ENCODE measurements around the gene C4orf50. TPM values are rescaled to one million over a fixed set of nuclear protein-coding genes. Genes with fewer than 3 reads are reported as not detected.

Gene C4orf50
- polyA plus RNA-seq, 1 donor from 2014 or later: 1.6 TPM

GRCh38 chr4:6024313-6024960 is 6.2 kb upstream of the C4orf50 start:
- H2AFZ ChIP-seq (ENCODE audit: low read depth, low read length): no peak overlapping the region

GRCh38 chr4:6023731-6024130 is 5.5 kb upstream of the C4orf50 start:
- no peaks in the 10 kb centered on the region for H4K20me1 ChIP-seq (ENCODE audit: insufficient read depth)
- no peak overlapping the region for H3K4me2 ChIP-seq (ENCODE audit: low read length)
- no peak overlapping the region for H3K9ac ChIP-seq (ENCODE audit: low read length)
- no peak overlapping the region for H2AFZ ChIP-seq (ENCODE audit: low read depth, low read length)
- no peaks in the 10 kb centered on the region for H3K36me3 ChIP-seq (ENCODE audit: insufficient read depth, low read length)
- H3K4me3 ChIP-seq (ENCODE audit: low read length): no peak overlapping the region
- H3K27ac ChIP-seq (ENCODE audit: low read length): no peak overlapping the region
- H3F3A ChIP-seq (ENCODE audit: insufficient read depth, low read length, poor library complexity, severe bottlenecking): no peaks in the 10 kb centered on the region
- no peaks in the 10 kb centered on the region for H3K79me2 ChIP-seq (replicated peaks; ENCODE audit: insufficient read depth, low read length)
- no peaks in the 10 kb centered on the region for H3K9me2 ChIP-seq (ENCODE audit: insufficient read depth, low read length)
- no peaks in the 10 kb centered on the region for H3K27me3 ChIP-seq (ENCODE audit: insufficient read depth, low read depth, low read length)
- no peaks in the 10 kb centered on the region for H3K9me3 ChIP-seq (ENCODE audit: low read length)
- TF ChIP-seq MXI1 (conservative IDR thresholded peaks at IDR 0.05; ENCODE audit: poor library complexity, severe bottlenecking) (no peak), TAF1 (IDR thresholded peaks at IDR 0.05; ENCODE audit: low read depth) (no peak), EP300 (conservative IDR thresholded peaks at IDR 0.05; ENCODE audit: poor library complexity, severe bottlenecking) (no peak), SMC3 (conservative IDR thresholded peaks at IDR 0.05; ENCODE audit: poor library complexity) (no peak)

More at GRCh38 chr4:6024313-6024960, 6.2 kb upstream of the C4orf50 start:
- Histone ChIP-seq H3K27ac (ENCODE audit: low read length) (no peak overlapping the region), H3K9me3 (ENCODE audit: low read length) (no peaks in the 10 kb centered on the region), H4K20me1 (ENCODE audit: insufficient read depth) (no peaks in the 10 kb centered on the region), H3K9ac (ENCODE audit: low read length) (no peak overlapping the region), H3K9me2 (ENCODE audit: insufficient read depth, low read length) (no peaks in the 10 kb centered on the region), H3F3A (ENCODE audit: insufficient read depth, low read length, poor library complexity, severe bottlenecking) (no peaks in the 10 kb centered on the region), H3K4me2 (ENCODE audit: low read length) (no peak overlapping the region), H3K36me3 (ENCODE audit: insufficient read depth, low read length) (no peaks in the 10 kb centered on the region), H3K4me3 (ENCODE audit: low read length) (no peak overlapping the region), H3K79me2 (replicated peaks; ENCODE audit: insufficient read depth, low read length) (no peaks in the 10 kb centered on the region), H3K27me3 (ENCODE audit: insufficient read depth, low read depth, low read length) (no peaks in the 10 kb centered on the region)
- no peak for TF ChIP-seq TAF1 (IDR thresholded peaks at IDR 0.05; ENCODE audit: low read depth)
- TF ChIP-seq RAD21 (conservative IDR thresholded peaks at IDR 0.05): no peak
- no peak for TF ChIP-seq MXI1 (conservative IDR thresholded peaks at IDR 0.05; ENCODE audit: poor library complexity, severe bottlenecking)
- TF ChIP-seq, protein P1, sequence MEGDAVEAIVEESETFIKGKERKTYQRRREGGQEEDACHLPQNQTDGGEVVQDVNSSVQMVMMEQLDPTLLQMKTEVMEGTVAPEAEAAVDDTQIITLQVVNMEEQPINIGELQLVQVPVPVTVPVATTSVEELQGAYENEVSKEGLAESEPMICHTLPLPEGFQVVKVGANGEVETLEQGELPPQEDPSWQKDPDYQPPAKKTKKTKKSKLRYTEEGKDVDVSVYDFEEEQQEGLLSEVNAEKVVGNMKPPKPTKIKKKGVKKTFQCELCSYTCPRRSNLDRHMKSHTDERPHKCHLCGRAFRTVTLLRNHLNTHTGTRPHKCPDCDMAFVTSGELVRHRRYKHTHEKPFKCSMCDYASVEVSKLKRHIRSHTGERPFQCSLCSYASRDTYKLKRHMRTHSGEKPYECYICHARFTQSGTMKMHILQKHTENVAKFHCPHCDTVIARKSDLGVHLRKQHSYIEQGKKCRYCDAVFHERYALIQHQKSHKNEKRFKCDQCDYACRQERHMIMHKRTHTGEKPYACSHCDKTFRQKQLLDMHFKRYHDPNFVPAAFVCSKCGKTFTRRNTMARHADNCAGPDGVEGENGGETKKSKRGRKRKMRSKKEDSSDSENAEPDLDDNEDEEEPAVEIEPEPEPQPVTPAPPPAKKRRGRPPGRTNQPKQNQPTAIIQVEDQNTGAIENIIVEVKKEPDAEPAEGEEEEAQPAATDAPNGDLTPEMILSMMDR (IDR thresholded peaks at IDR 0.05; ENCODE audit: poor library complexity, severe bottlenecking): no peak
- no peak for TF ChIP-seq EZH2 (IDR thresholded peaks at IDR 0.05; ENCODE audit: borderline replicate concordance, insufficient read depth, low read length, poor library complexity, severe bottlenecking)
- TF ChIP-seq POLR2AphosphoS5 (IDR thresholded peaks at IDR 0.05): no peak
- TF ChIP-seq SMC3 (conservative IDR thresholded peaks at IDR 0.05; ENCODE audit: poor library complexity): no peak

DNA sequence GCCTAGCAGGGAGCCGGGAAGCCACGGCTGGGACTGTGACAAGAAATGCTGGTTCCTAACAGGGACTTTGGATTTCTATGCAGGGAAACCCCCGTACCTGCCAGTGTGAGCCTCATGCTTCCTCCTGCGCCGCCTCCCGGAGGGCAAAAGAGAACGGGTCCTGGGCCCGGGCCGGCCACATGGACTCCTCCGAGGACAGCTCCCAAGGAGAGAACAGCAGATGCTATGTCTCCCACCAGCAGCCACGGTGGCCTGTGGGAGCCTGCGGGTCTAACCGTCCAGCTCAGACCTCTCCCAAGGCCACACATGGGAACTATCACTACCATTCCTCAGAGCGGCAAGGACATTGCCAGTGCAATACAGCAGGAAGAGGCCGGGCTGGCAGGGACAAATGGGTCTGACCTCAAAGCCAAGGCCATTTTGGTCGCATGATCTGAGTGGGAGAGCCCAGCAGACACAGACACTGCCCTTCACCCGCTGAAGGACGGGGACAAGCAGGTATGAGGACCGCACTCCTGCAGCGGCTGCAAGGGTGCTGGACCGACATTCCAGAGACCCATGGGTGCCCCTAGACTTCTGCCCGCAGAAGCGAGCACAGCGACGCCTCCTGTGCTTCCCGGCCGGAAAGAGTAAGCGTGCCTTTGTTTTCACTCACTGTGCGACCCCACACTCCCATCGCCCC is 4.5 kb upstream of the C4orf50 start:
- no peak overlapping the region for H3K9ac ChIP-seq (ENCODE audit: low read length)
- H3K27ac ChIP-seq (ENCODE audit: low read length): no peak overlapping the region
- no peaks in the 10 kb centered on the region for H3K9me2 ChIP-seq (ENCODE audit: insufficient read depth, low read length)
- no peaks in the 10 kb centered on the region for H3K27me3 ChIP-seq (ENCODE audit: insufficient read depth, low read depth, low read length)
- no peaks in the 10 kb centered on the region for H3K36me3 ChIP-seq (ENCODE audit: insufficient read depth, low read length)
- TF ChIP-seq EZH2 (IDR thresholded peaks at IDR 0.05; ENCODE audit: borderline replicate concordance, insufficient read depth, low read length, poor library complexity, severe bottlenecking) (no peak), EP300 (conservative IDR thresholded peaks at IDR 0.05; ENCODE audit: poor library complexity, severe bottlenecking) (no peak), RAD21 (conservative IDR thresholded peaks at IDR 0.05) (no peak), MXI1 (conservative IDR thresholded peaks at IDR 0.05; ENCODE audit: poor library complexity, severe bottlenecking) (no peak), POLR2AphosphoS5 (IDR thresholded peaks at IDR 0.05) (no peak), SMC3 (conservative IDR thresholded peaks at IDR 0.05; ENCODE audit: poor library complexity) (no peak), TAF1 (IDR thresholded peaks at IDR 0.05; ENCODE audit: low read depth) (no peak)
- TF ChIP-seq, protein P2, sequence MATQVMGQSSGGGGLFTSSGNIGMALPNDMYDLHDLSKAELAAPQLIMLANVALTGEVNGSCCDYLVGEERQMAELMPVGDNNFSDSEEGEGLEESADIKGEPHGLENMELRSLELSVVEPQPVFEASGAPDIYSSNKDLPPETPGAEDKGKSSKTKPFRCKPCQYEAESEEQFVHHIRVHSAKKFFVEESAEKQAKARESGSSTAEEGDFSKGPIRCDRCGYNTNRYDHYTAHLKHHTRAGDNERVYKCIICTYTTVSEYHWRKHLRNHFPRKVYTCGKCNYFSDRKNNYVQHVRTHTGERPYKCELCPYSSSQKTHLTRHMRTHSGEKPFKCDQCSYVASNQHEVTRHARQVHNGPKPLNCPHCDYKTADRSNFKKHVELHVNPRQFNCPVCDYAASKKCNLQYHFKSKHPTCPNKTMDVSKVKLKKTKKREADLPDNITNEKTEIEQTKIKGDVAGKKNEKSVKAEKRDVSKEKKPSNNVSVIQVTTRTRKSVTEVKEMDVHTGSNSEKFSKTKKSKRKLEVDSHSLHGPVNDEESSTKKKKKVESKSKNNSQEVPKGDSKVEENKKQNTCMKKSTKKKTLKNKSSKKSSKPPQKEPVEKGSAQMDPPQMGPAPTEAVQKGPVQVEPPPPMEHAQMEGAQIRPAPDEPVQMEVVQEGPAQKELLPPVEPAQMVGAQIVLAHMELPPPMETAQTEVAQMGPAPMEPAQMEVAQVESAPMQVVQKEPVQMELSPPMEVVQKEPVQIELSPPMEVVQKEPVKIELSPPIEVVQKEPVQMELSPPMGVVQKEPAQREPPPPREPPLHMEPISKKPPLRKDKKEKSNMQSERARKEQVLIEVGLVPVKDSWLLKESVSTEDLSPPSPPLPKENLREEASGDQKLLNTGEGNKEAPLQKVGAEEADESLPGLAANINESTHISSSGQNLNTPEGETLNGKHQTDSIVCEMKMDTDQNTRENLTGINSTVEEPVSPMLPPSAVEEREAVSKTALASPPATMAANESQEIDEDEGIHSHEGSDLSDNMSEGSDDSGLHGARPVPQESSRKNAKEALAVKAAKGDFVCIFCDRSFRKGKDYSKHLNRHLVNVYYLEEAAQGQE (IDR thresholded peaks at IDR 0.05; ENCODE audit: borderline replicate concordance): no peak
- TF ChIP-seq, protein P1 (IDR thresholded peaks at IDR 0.05; ENCODE audit: poor library complexity, severe bottlenecking): no peak
- H2AFZ ChIP-seq (ENCODE audit: low read depth, low read length): no peak overlapping the region
- H3K4me3 ChIP-seq (ENCODE audit: low read length): no peak overlapping the region
- no peaks in the 10 kb centered on the region for H3F3A ChIP-seq (ENCODE audit: insufficient read depth, low read length, poor library complexity, severe bottlenecking)
- H3K9me3 ChIP-seq (ENCODE audit: low read length): no peaks in the 10 kb centered on the region
- no peaks in the 10 kb centered on the region for H3K79me2 ChIP-seq (replicated peaks; ENCODE audit: insufficient read depth, low read length)
- H4K20me1 ChIP-seq (ENCODE audit: insufficient read depth): no peaks in the 10 kb centered on the region
- H3K4me2 ChIP-seq (ENCODE audit: low read length): no peak overlapping the region
